K562 (cell line): Measurements from ENCODE around the gene RDH13. TPM values are rescaled to one million over a fixed set of nuclear protein-coding genes. Genes with fewer than 3 reads are reported as not detected.

Experiments used
- ATAC-seq: fragments of 200-7000 bp; cut with Tn5 transposase; 3 replicates; pipeline ENCODE4 v1.9.1; 2020; ENCODE audit warnings: moderate library complexity
- BruUV-seq: library from RNA; stranded (reverse); fragments of 400-500 nt; replicated peaks from 2 replicates; lab custom pipeline; 2021; lab: Mats Ljungman, UMichigan
- CTCF ChIA-PET: fragments of 300-600 bp; formaldehyde crosslinking; extraction: SDS; loops from one replicate; lab custom pipeline; 2021; ENCODE audit warnings: low intra/inter-chr PET ratio; lab: Yijun Ruan, JAX
- POLR2A ChIA-PET: fragments of 300-600, 350-650 bp; sonication (Branson Sonifier 250); formaldehyde crosslinking; extraction: SDS; loops from one replicate; lab custom pipeline; 2021; ENCODE audit warnings: antibody characterized with exemption, inconsistent platforms; lab: Yijun Ruan, JAX
- DNase-seq, 4 experiments: peaks; one replicate each; pipeline versions ENCODE4 v3.0.0 to v3.0.0-alpha.2; 2011 to 2018; ENCODE audit warnings: low spot score in 3 of 4, mixed read lengths in 3 of 4; ENCODE audit errors: extremely low read depth in 1 of 4
- FAIRE-seq: peaks from 2 replicates; lab custom pipeline; 2011; peaks lifted over from hg19 to GRCh38; lab: Jason Lieb, UNC
- H2AFZ ChIP-seq: 2 replicates; pipeline ENCODE4 v1.6.0; 2011; ENCODE audit warnings: low read depth, low read length, control low read depth, inconsistent platforms
- H3K27ac ChIP-seq: fragments of 200-600 bp; 3 replicates; pipeline ENCODE4 v1.8.0; 2011; ENCODE audit warnings: low read depth, mild to moderate bottlenecking, control low read depth, inconsistent platforms, low read length, moderate library complexity, mixed read lengths; ENCODE audit errors: extremely low read depth
- H3K27me3 ChIP-seq, 2 experiments: fragments of 300-600 bp in 1 of 2; 2 replicates in 1 of 2; 3 replicates in 1 of 2; pipeline versions ENCODE4 v1.6.0 to v1.8.0; 2011; ENCODE audit warnings: inconsistent platforms in 2 of 2, low read length in 2 of 2, mild to moderate bottlenecking in 1 of 2, mixed read lengths in 1 of 2, moderate library complexity in 1 of 2; ENCODE audit not compliant: control insufficient read depth in 2 of 2, insufficient read depth in 2 of 2
- H3K36me3 ChIP-seq: fragments of 300-600 bp; 3 replicates; pipeline ENCODE4 v1.8.0; 2011; ENCODE audit warnings: mild to moderate bottlenecking, low read length, inconsistent platforms; ENCODE audit not compliant: control insufficient read depth, insufficient read depth
- H3K4me1 ChIP-seq, 2 experiments: fragments of 200-600 bp in 1 of 2; replicated peaks in 1 of 2; 2 replicates in 1 of 2; 3 replicates in 1 of 2; pipeline versions ENCODE4 v1.5.1 to v1.8.0; 2011; ENCODE audit warnings: inconsistent platforms in 2 of 2, low read length in 2 of 2, mild to moderate bottlenecking in 1 of 2, mixed read lengths in 1 of 2, moderate library complexity in 1 of 2; ENCODE audit not compliant: control insufficient read depth in 2 of 2, insufficient read depth in 2 of 2
- H3K4me2 ChIP-seq: 2 replicates; pipeline ENCODE4 v1.6.1; 2011; ENCODE audit warnings: low read length, control low read depth, inconsistent platforms, mixed read lengths; ENCODE audit not compliant: insufficient read depth
- H3K4me3 ChIP-seq: fragments of 200-600 bp; sonication (generic), shearing (Covaris generic); 2 replicates; pipeline ENCODE4 v1.5.1; 2016; ENCODE audit warnings: control low read depth, inconsistent platforms
- H3K79me2 ChIP-seq: fragments of 200-600 bp; 3 replicates; pipeline ENCODE4 v1.8.0; 2011; ENCODE audit warnings: low read length, inconsistent platforms; ENCODE audit not compliant: control insufficient read depth, insufficient read depth
- H3K9ac ChIP-seq, 2 experiments: 2 replicates each; pipeline versions ENCODE4 v1.6.0 to v1.6.1; 2011; ENCODE audit warnings: low read depth in 2 of 2, low read length in 2 of 2, control low read depth in 1 of 2, inconsistent platforms in 1 of 2, mild to moderate bottlenecking in 1 of 2, mixed read lengths in 1 of 2; ENCODE audit not compliant: insufficient read depth in 1 of 2
- H3K9me1 ChIP-seq: one replicate; pipeline ENCODE4 v1.6.0; 2011; ENCODE audit warnings: inconsistent platforms, mild to moderate bottlenecking, low read length, moderate library complexity; ENCODE audit not compliant: control insufficient read depth, insufficient read depth
- H3K9me3 ChIP-seq: replicated peaks from 2 replicates; pipeline ENCODE4 v1.5.1; 2011; ENCODE audit warnings: low read depth, low read length, inconsistent platforms; ENCODE audit not compliant: control insufficient read depth, insufficient read depth
- H4K20me1 ChIP-seq: replicated peaks from 2 replicates; pipeline ENCODE4 v1.6.1; 2011; ENCODE audit warnings: low read length, inconsistent platforms, mixed read lengths; ENCODE audit not compliant: control insufficient read depth, insufficient read depth
- ETV6 ChIP-seq, 3 experiments: fragments of 150-350 bp in 1 of 3; sonication (generic) in 1 of 3; formaldehyde crosslinking in 1 of 3; IDR thresholded peaks; 2 replicates each; pipeline versions ENCODE4 v1.6.1 to v1.8.0; 2014 to 2022; ENCODE audit warnings: borderline replicate concordance in 2 of 3, low read depth in 2 of 3, antibody characterized with exemption in 1 of 3, low read length in 1 of 3, mild to moderate bottlenecking in 1 of 3, missing genetic modification reagents in 1 of 3
- FOXK2 ChIP-seq, 2 experiments: fragments of 450-650 bp; IDR thresholded peaks in 1 of 2; conservative IDR thresholded peaks in 1 of 2; 2 replicates each; pipeline ENCODE4 v1.6.1; 2016; ENCODE audit warnings: low read depth in 2 of 2, mild to moderate bottlenecking in 1 of 2
- HDAC1 ChIP-seq, 2 experiments: fragments of 450-650 bp; IDR thresholded peaks; 2 replicates each; pipeline ENCODE4 v1.6.1; 2016 to 2017; ENCODE audit warnings: inconsistent platforms in 1 of 2, mild to moderate bottlenecking in 1 of 2, moderate library complexity in 1 of 2
- HMBOX1 ChIP-seq: sonication (generic); IDR thresholded peaks from 2 replicates; pipeline ENCODE4 v1.6.1; 2016
- HNRNPUL1 ChIP-seq: fragments of 200-400 bp; formaldehyde crosslinking; IDR thresholded peaks from 2 replicates; pipeline ENCODE4 v1.6.1; 2017; ENCODE audit warnings: low read length
- KAT7 ChIP-seq: sonication (generic); formaldehyde crosslinking; IDR thresholded peaks from 2 replicates; pipeline ENCODE4 v1.8.0; 2022; ENCODE audit warnings: missing genetic modification reagents, mild to moderate bottlenecking, borderline replicate concordance
- LARP7 ChIP-seq: fragments of 450-650 bp; IDR thresholded peaks from 2 replicates; pipeline ENCODE4 v1.6.1; 2016
- LCOR ChIP-seq: sonication (generic); formaldehyde crosslinking; IDR thresholded peaks from 2 replicates; pipeline ENCODE4 v1.8.0; 2022; ENCODE audit warnings: mild to moderate bottlenecking, missing genetic modification reagents
- POLR2A ChIP-seq: fragments of 450-650 bp; conservative IDR thresholded peaks from 2 replicates; pipeline ENCODE4 v1.6.1; 2016
- SMARCA5 ChIP-seq: fragments of 450-650 bp; IDR thresholded peaks from 2 replicates; pipeline ENCODE4 v1.6.1; 2016
- TARDBP ChIP-seq: fragments of 450-650 bp; IDR thresholded peaks from 2 replicates; pipeline ENCODE4 v1.6.1; 2016
- TEAD2 ChIP-seq: fragments of 450-650 bp; IDR thresholded peaks from 2 replicates; pipeline ENCODE4 v1.6.1; 2016; ENCODE audit warnings: missing genetic modification characterization, control low read depth, missing compliant biosample characterization
- TFAP4 ChIP-seq: sonication (generic); formaldehyde crosslinking; IDR thresholded peaks from 2 replicates; pipeline ENCODE4 v1.8.0; 2022; ENCODE audit warnings: missing genetic modification reagents, mild to moderate bottlenecking, moderate library complexity, borderline replicate concordance
- ZBTB33 ChIP-seq: sonication (generic); formaldehyde crosslinking; IDR thresholded peaks from 2 replicates; pipeline ENCODE4 v1.8.1; 2023; ENCODE audit warnings: mild to moderate bottlenecking, missing genetic modification reagents
- ZNF212 ChIP-seq: fragments of 450-650 bp; formaldehyde crosslinking; IDR thresholded peaks from 2 replicates; pipeline ENCODE4 v1.4.0; 2020; ENCODE audit warnings: mild to moderate bottlenecking
- ZNF217 ChIP-seq: sonication (generic); formaldehyde crosslinking; IDR thresholded peaks from 2 replicates; pipeline ENCODE4 v1.8.0; 2022; ENCODE audit warnings: mild to moderate bottlenecking, missing genetic modification reagents
- ZNF324 ChIP-seq: fragments of 250-450 bp; sonication (Bioruptor Pico); IDR thresholded peaks from 2 replicates; pipeline ENCODE4 v1.4.0; 2020; ENCODE audit warnings: mild to moderate bottlenecking
- ZNF512 ChIP-seq: IDR thresholded peaks from 2 replicates; pipeline ENCODE4 v1.6.1; 2016; ENCODE audit warnings: missing genetic modification characterization, missing compliant biosample characterization
- WGBS: fragments of 100-300 bp; shearing (Covaris generic); methylation state at CpG from one replicate; pipeline ENCODE4 v1.1.6; 2016; ENCODE audit warnings: low coverage, mixed read lengths; ENCODE audit not compliant: insufficient coverage; ENCODE audit errors: missing lambda C conversion rate; 5-methylcytosine and 5-hydroxymethylcytosine counted together
- in situ Hi-C: fragments of 300-500 bp; cut with MboI; formaldehyde crosslinking; loops from 4 replicates; pipeline ENCODE4 v1.15.0; 2018; ENCODE audit warnings: inconsistent platforms, mixed read lengths
- intact Hi-C: fragments of 100-400 bp; cut with micrococcal nuclease; formaldehyde crosslinking; loops from 2 replicates; pipeline ENCODE4 v1.14.2; 2022
- polyA plus RNA-seq, 8 experiments: library from polyadenylated mRNA; depleted of rRNA in 4 of 8; stranded (reverse) in 5 of 8; unstranded in 3 of 8; fragments of >200 nt; fragmentation: Nextera tagmentation in 2 of 8; fragmentation: Illumina TruSeq in 1 of 8; extraction: Ambion mirVana in 2 of 8; extraction: Trizol in 1 of 8; gene quantifications; 2 replicates each; pipeline versions ENCODE4 v1.2.1 to v1.2.3, GENCODE V29; 2011 to 2014; ENCODE audit warnings: inconsistent platforms in 1 of 8, missing spikeins in 1 of 8
- total RNA-seq, 7 experiments: library from RNA; depleted of rRNA in 6 of 7; stranded (reverse); fragments of >200 nt in 6 of 7; fragmentation: Illumina TruSeq in 2 of 7; extraction: Trizol in 2 of 7; gene quantifications; 2 replicates each; pipeline versions ENCODE4 v1.2.1 to v1.2.3, GENCODE V29; 2011 to 2021; ENCODE audit warnings: low replicate concordance in 1 of 7

The RDH13 gene
- total and polyA plus RNA-seq, 9 of the 15 experiments (the other 6 are each of a cell fraction or from before 2014, with no cell fraction given) = 7.5 to 70.3 (median 39.5) TPM

- peak in 1 of 4 experiments; percentile 32 for DNase-seq
- 49% methylated on average over 7 of the region's 7 CpGs for WGBS
- Histone ChIP-seq H3K9ac (peak overlapping the region; percentile 60 to 72; a peak in 3 of 4 replicates), H3K79me2 (peaks cover 83% of the 10 kb centered on the region), H3K27me3 (no peaks in the 10 kb centered on the region), H3K27ac (peak overlapping the region; percentile 79), H4K20me1 (peaks cover 13% of the 10 kb centered on the region; the same call in 1 of the 2 replicates), H3K9me3 (no peaks in the 10 kb centered on the region; the same call in 1 of the 2 replicates), H3K4me1 (peaks cover 2 to 19% of the 10 kb centered on the region in 2 experiments; a peak in 3 of 5 replicates), H3K4me2 (peak overlapping the region; percentile 47), H3K4me3 (peak overlapping the region; percentile 17; the same call in 1 of the 2 replicates), H3K9me1 (no peaks in the 10 kb centered on the region), H2AFZ (no peak overlapping the region), H3K36me3 (peaks cover 46% of the 10 kb centered on the region; the same call in 2 of the 3 replicates)
- CTCF ChIA-PET = no interaction called here
- POLR2A ChIA-PET = interaction anchor here (1.0 to 2.5 kb wide), 6 partner anchors 8 to 52 kb away, joined by 3 to 33 read pairs (median 5); partner anchors contain the start of genes GP6 and RDH13
- FAIRE-seq = peak; percentile 49
- no TSS peak for BruUV-seq
- peak; percentile 4 for ATAC-seq
- intact Hi-C loops = no loop called here
- in situ Hi-C loops = no loop called here
- TF ChIP-seq ETV6 (IDR thresholded peaks at IDR 0.05; ENCODE audit: borderline replicate concordance in 1 of 2, low read depth in 2 of 2, low read length in 1 of 2) = peak in 1 of 2 experiments; percentile 62; a peak in 2 of 4 replicates
- no peak for TF ChIP-seq ETV6 (CRISPR knock-in tag; IDR thresholded peaks at IDR 0.05; ENCODE audit: borderline replicate concordance)
- TF ChIP-seq ZBTB33 (CRISPR knock-in tag) = no peak
- peak; percentile 70 for TF ChIP-seq SMARCA5
- no peak for TF ChIP-seq HMBOX1
- TF ChIP-seq TEAD2 (tag) = no peak
- TF ChIP-seq TFAP4 (CRISPR knock-in tag) = no peak
- no peak for TF ChIP-seq ZNF212 (CRISPR knock-in tag)
- TF ChIP-seq HDAC1 (IDR thresholded peaks at IDR 0.05) = 0 out of 4 replicates have a peak, but pooled peaks of 1 of the 2 experiments have one; percentile 29
- no peak for TF ChIP-seq ZNF217 (CRISPR knock-in tag)
- no peak for TF ChIP-seq LCOR (CRISPR knock-in tag)
- no peak for TF ChIP-seq KAT7 (CRISPR knock-in tag)
- TF ChIP-seq ZNF324 (CRISPR knock-in tag) = no peak
- TF ChIP-seq ZNF512 (tag) = no peak
- TF ChIP-seq FOXK2 (conservative IDR thresholded peaks at IDR 0.05 in 1 of 2, IDR thresholded peaks at IDR 0.05 in 1 of 2; ENCODE audit: low read depth in 2 of 2) = no peak
- peak; percentile 63; the same call in 1 of the 2 replicates for TF ChIP-seq HNRNPUL1
- TF ChIP-seq LARP7 = no peak
- no peak for TF ChIP-seq TARDBP
- 0 out of 2 replicates have a peak, but pooled peaks have one; percentile 18 for TF ChIP-seq POLR2A
Measured at GRCh38 chr19:55028757-55029156, 34.2 kb downstream of the RDH13 start.
